ENCODE results near the gene TMEM134. TPM values are rescaled to one million over a fixed set of nuclear protein-coding genes. Genes with fewer than 3 reads are reported as not detected.

Gene TMEM134
- polyA plus RNA-seq, 1 donor from 2014 or later: 272 TPM

- Mint-ChIP-seq H3K4me1 (peaks cover 26 to 43% (median 39%) of the 10 kb centered on the region in 3 donors), H3K9me3 (no peaks in the 10 kb centered on the region), H3K4me3 (peak overlapping the region in 3 of 4 donors; percentile 33 to 74 (median 51)), H3K27ac (peak overlapping the region; percentile 67 to 94 (median 68)), H3K36me3 (no peaks in the 10 kb centered on the region), H3K27me3 (peaks cover 3% of the 10 kb centered on the region)
These were observed 19.8 kb downstream of the TMEM134 start for GRCh38 chr11:67449116-67449844.

- peaks cover 3% of the 10 kb centered on the region for H3K27me3 Mint-ChIP-seq
- no peaks in the 10 kb centered on the region for H3K36me3 Mint-ChIP-seq
- peak overlapping the region; percentile 67 to 100 (median 80) for H3K27ac Mint-ChIP-seq
- no peaks in the 10 kb centered on the region for H3K9me3 Mint-ChIP-seq
- H3K4me1 Mint-ChIP-seq: peaks cover 35 to 43% (median 39%) of the 10 kb centered on the region in 3 donors
- peak overlapping the region in 3 of 4 donors; percentile 9 to 99 (median 82) for H3K4me3 Mint-ChIP-seq
These were observed 20.8 kb downstream of the TMEM134 start for GRCh38 chr11:67448220-67448609.

- Mint-ChIP-seq H3K27ac (peak overlapping the region; percentile 98 to 100 (median 99)), H3K36me3 (no peaks in the 10 kb centered on the region), H3K27me3 (peaks cover 3% of the 10 kb centered on the region), H3K9me3 (no peaks in the 10 kb centered on the region), H3K4me1 (peaks cover 49 to 58% (median 57%) of the 10 kb centered on the region in 3 donors), H3K4me3 (peak overlapping the region; percentile 54 to 99 (median 86))
These were observed 23.5 kb downstream of the TMEM134 start for GRCh38 chr11:67445515-67445914.

GRCh38 chr11:67442504-67443404, 26.3 kb downstream of the TMEM134 start:
- Mint-ChIP-seq H3K36me3 (peaks cover 2% of the 10 kb centered on the region), H3K9me3 (no peaks in the 10 kb centered on the region), H3K4me3 (peak overlapping the region; percentile 65 to 84 (median 74)), H3K27me3 (peaks cover 1% of the 10 kb centered on the region), H3K4me1 (peaks cover 52 to 61% (median 57%) of the 10 kb centered on the region in 3 donors), H3K27ac (peak overlapping the region; percentile 91 to 98 (median 93))

GRCh38 chr11:67441731-67442351, 27.2 kb downstream of the TMEM134 start:
- H3K9me3 Mint-ChIP-seq: no peaks in the 10 kb centered on the region
- peaks cover 3% of the 10 kb centered on the region for H3K36me3 Mint-ChIP-seq
- H3K4me1 Mint-ChIP-seq: peaks cover 49 to 63% (median 51%) of the 10 kb centered on the region in 3 donors
- H3K27me3 Mint-ChIP-seq: no peaks in the 10 kb centered on the region
- peak overlapping the region; percentile 21 to 84 (median 70) for H3K4me3 Mint-ChIP-seq
- H3K27ac Mint-ChIP-seq: peak overlapping the region; percentile 91 to 98 (median 93)

GRCh38 chr11:67441098-67441563, 27.9 kb downstream of the TMEM134 start:
- Mint-ChIP-seq H3K4me3 (peak overlapping the region in 3 of 4 donors; percentile 72 to 98 (median 85)), H3K27me3 (no peaks in the 10 kb centered on the region), H3K27ac (peak overlapping the region; percentile 89 to 98 (median 91)), H3K4me1 (peaks cover 46 to 56% (median 47%) of the 10 kb centered on the region in 3 donors), H3K36me3 (peaks cover 5% of the 10 kb centered on the region), H3K9me3 (no peaks in the 10 kb centered on the region)

GRCh38 chr11:67440229-67441097, 28.6 kb downstream of the TMEM134 start:
- peak overlapping the region; percentile 44 to 98 (median 92) for H3K4me3 Mint-ChIP-seq
- peaks cover 40 to 49% (median 41%) of the 10 kb centered on the region in 3 donors for H3K4me1 Mint-ChIP-seq
- H3K27me3 Mint-ChIP-seq: no peaks in the 10 kb centered on the region
- peak overlapping the region; percentile 89 to 98 (median 91) for H3K27ac Mint-ChIP-seq
- no peaks in the 10 kb centered on the region for H3K9me3 Mint-ChIP-seq
- H3K36me3 Mint-ChIP-seq: peaks cover 5% of the 10 kb centered on the region

GRCh38 chr11:67439321-67440228, 29.5 kb downstream of the TMEM134 start:
- H3K4me3 Mint-ChIP-seq: peak overlapping the region; percentile 96 to 98 (median 96)
- no peaks in the 10 kb centered on the region for H3K27me3 Mint-ChIP-seq
- peaks cover 35 to 44% (median 38%) of the 10 kb centered on the region in 3 donors for H3K4me1 Mint-ChIP-seq
- H3K9me3 Mint-ChIP-seq: no peaks in the 10 kb centered on the region
- peaks cover 5% of the 10 kb centered on the region for H3K36me3 Mint-ChIP-seq
- peak overlapping the region; percentile 83 to 98 (median 91) for H3K27ac Mint-ChIP-seq

- Mint-ChIP-seq H3K4me1 (peaks cover 39 to 45% (median 40%) of the 10 kb centered on the region in 3 donors), H3K27ac (peak overlapping the region; percentile 91 to 98 (median 97)), H3K27me3 (no peaks in the 10 kb centered on the region), H3K9me3 (no peaks in the 10 kb centered on the region), H3K4me3 (peak overlapping the region; percentile 96 to 98 (median 96)), H3K36me3 (peaks cover 5% of the 10 kb centered on the region)
These were observed 30.7 kb downstream of the TMEM134 start for GRCh38 chr11:67438158-67438902.

GRCh38 chr11:67437809-67438157, 31.3 kb downstream of the TMEM134 start:
- Mint-ChIP-seq H3K27ac (peak overlapping the region; percentile 91 to 98 (median 97)), H3K9me3 (no peaks in the 10 kb centered on the region), H3K27me3 (no peaks in the 10 kb centered on the region), H3K4me3 (peak overlapping the region; percentile 96 to 98 (median 96)), H3K4me1 (peaks cover 40 to 45% (median 40%) of the 10 kb centered on the region in 3 donors), H3K36me3 (peaks cover 5% of the 10 kb centered on the region)

GRCh38 chr11:67437082-67437808, 31.8 kb downstream of the TMEM134 start, which contains the start of gene PTPRCAP:
TSS of gene PTPRCAP (minus strand) at chr11:67437682. CDS start at chr11:67437619, 63 bp downstream.
- H3K9me3 Mint-ChIP-seq: no peaks in the 10 kb centered on the region
- peak within 1 kb of the TSS; percentile 91 to 98 (median 97) for H3K27ac Mint-ChIP-seq
- H3K4me3 Mint-ChIP-seq: peak within 1 kb of the TSS; percentile 96 to 98 (median 96)
- no peaks in the 10 kb centered on the region for H3K27me3 Mint-ChIP-seq
- peaks cover 5% of the 10 kb centered on the region for H3K36me3 Mint-ChIP-seq
- peaks cover 41 to 42% (median 42%) of the 10 kb centered on the region in 3 donors for H3K4me1 Mint-ChIP-seq

All from IgD-negative memory B cell (primary cell).